CD4-positive, CD25-positive, alpha-beta regulatory T cell (primary cell): Measurements from ENCODE around the gene CXXC1. TPM values are rescaled to one million over a fixed set of nuclear protein-coding genes. Genes with fewer than 3 reads are reported as not detected.
A peak's percentile ranks its signal among the peaks of the same experiment; 100 is the strongest.
"Not testable (repeated sequence)": the region's sequence is repeated elsewhere in the genome, so short reads cannot be mapped to it uniquely, and the experiment has no call there.

Source experiments
- ATAC-seq, 2 donors: fragments of 150-1000 bp; cut with Tn5 transposase; one replicate each; pipeline ENCODE4 v1.10.0; 2021; ENCODE audit warnings: low read depth in 2 of 2, moderate number of reproducible peaks in 2 of 2, moderate library complexity in 1 of 2
- DNase-seq, 3 donors: peaks; one replicate each; pipeline versions ENCODE4 v3.0.0 to v3.0.0-alpha.2; 2012 to 2022; ENCODE audit warnings: mixed read lengths in 1 of 3
- H3K27ac ChIP-seq: one replicate; pipeline ENCODE4 v1.7.0; 2013; ENCODE audit warnings: mild to moderate bottlenecking, low read length; ENCODE audit not compliant: insufficient read depth, poor library complexity, severe bottlenecking
- H3K27me3 ChIP-seq: one replicate; pipeline ENCODE4 v1.7.0; 2013; ENCODE audit warnings: low read length; ENCODE audit not compliant: control insufficient read depth, insufficient read depth
- H3K36me3 ChIP-seq: one replicate; pipeline ENCODE4 v1.7.0; 2013; ENCODE audit warnings: mild to moderate bottlenecking, low read length, moderate library complexity; ENCODE audit not compliant: control insufficient read depth, insufficient read depth
- H3K4me1 ChIP-seq: 2 replicates; pipeline ENCODE4 v1.7.0; 2013; ENCODE audit warnings: mild to moderate bottlenecking, low read length; ENCODE audit not compliant: insufficient read depth, control insufficient read depth, poor library complexity, severe bottlenecking
- H3K4me3 ChIP-seq: one replicate; pipeline ENCODE4 v1.7.0; 2013; ENCODE audit warnings: low read depth, mild to moderate bottlenecking, low read length, moderate library complexity
- H3K9me3 ChIP-seq, 2 experiments: 1 replicate in 1 of 2; 2 replicates in 1 of 2; pipeline ENCODE4 v1.7.0; 2013; ENCODE audit warnings: low read length in 2 of 2, mild to moderate bottlenecking in 1 of 2, moderate library complexity in 1 of 2; ENCODE audit not compliant: control insufficient read depth in 2 of 2
- H3K27ac Mint-ChIP-seq, 3 donors: one replicate each; pipeline ENCODE4 v1.8.0; 2020 to 2022; ENCODE audit warnings: mild to moderate bottlenecking in 3 of 3, mixed read lengths in 3 of 3, moderate library complexity in 2 of 3
- H3K27me3 Mint-ChIP-seq: one replicate; pipeline ENCODE4 v1.8.0; 2022; ENCODE audit warnings: mild to moderate bottlenecking, mixed read lengths
- H3K36me3 Mint-ChIP-seq: one replicate; pipeline ENCODE4 v1.8.0; 2020; ENCODE audit warnings: mixed read lengths
- H3K4me1 Mint-ChIP-seq, 4 donors: one replicate each; pipeline ENCODE4 v1.8.0; 2020 to 2022; ENCODE audit warnings: mixed read lengths in 4 of 4, mild to moderate bottlenecking in 1 of 4
- H3K4me3 Mint-ChIP-seq, 4 donors: one replicate each; pipeline ENCODE4 v1.8.0; 2020 to 2022; ENCODE audit warnings: mild to moderate bottlenecking in 4 of 4, mixed read lengths in 4 of 4, moderate library complexity in 3 of 4
- H3K9me3 Mint-ChIP-seq, 7 donors: one replicate each; pipeline ENCODE4 v1.8.0; 2020 to 2022; ENCODE audit warnings: mixed read lengths in 7 of 7, mild to moderate bottlenecking in 3 of 7, moderate library complexity in 2 of 7
- polyA plus RNA-seq, 4 donors: library from polyadenylated mRNA; unstranded; fragments of 300-500 nt; fragmentation: Illumina TruSeq; gene quantifications; one replicate each; pipeline ENCODE4 v1.2.3, GENCODE V29; 2021
- total RNA-seq: library from RNA; stranded (reverse); gene quantifications from one replicate; pipeline ENCODE4 v1.2.3, GENCODE V29; 2022

CXXC1 gene
- total and polyA plus RNA-seq, 5 donors from 2014 or later = 52.9 to 141 (median 66.4) TPM

DNA sequence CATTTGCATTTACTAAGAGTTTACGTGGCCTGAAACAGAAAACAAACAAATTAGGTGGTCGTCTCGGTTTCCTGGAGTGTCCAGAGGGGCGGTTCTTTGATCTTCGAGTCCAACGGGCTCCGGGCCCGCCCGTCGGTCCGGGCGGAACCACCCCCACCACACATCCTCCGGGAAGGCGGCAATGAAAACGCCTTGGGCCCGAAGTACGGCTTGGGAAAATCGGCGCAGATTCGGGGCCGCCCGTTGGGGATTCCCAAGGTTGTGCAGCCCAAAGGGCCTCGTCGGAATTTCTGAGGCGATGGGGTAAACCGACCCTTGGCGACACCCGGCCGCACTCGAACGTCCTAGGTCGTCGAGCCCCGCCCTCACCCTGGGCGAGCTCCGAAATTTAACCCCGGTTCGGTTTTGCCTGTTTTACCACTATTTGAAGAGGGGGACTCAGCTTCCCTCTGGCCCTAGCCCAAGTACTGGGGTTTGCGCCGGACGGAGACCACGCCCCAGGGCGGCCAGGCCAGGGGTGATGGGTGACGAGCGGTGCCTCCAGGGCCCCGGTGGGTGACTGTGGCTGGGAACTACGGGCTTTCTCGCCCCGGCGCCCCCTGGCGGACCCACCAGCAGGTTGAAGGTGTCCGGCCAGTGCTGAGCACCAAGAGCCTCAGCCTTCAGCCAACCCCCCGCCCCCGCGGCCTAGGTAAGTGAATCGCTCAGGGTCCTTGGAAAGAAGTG lies 19.3 kb downstream of the CXXC1 start:
- H3K4me3 Mint-ChIP-seq = peak overlapping the region; percentile 59 to 83 (median 76)

DNA sequence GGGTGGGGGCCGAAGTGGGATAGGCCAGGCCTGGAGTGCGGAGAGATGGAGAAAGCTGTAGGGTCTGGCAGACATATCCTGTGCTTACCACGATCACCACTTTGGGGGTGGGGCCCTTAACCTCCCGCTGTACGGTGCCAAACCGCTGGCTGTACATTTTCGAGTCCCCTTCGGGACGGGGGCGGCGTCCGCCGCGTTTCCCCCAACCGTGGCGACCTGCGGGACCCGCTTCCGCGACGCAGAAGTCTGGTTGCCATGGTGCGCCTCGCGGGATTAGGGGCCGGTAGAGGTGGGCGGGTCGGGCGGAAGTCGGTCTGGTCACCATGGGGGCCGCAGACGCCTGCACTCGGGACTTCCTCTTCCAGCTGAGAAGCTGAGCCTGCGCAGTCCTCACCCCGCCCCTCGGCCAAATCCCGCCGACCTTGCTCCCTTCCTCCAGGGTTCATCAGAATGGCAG lies 21.2 kb downstream of the CXXC1 start, which contains the start of gene CFAP53:
TSS of gene CFAP53 (minus strand) at position 248 of the 457 bp plus-strand sequence. CDS start at position 157, 91 bp downstream.
- ATAC-seq (peak; percentile 87 to 93), DNase-seq (peak; percentile 77 to 92 (median 79))
- Mint-ChIP-seq H3K27ac (peak within 1 kb of the TSS; percentile 29 to 89 (median 85)), H3K27me3 (peaks cover 10% of the 10 kb centered on the region), H3K9me3 (no peaks in the 10 kb centered on the region), H3K4me3 (peak within 1 kb of the TSS; percentile 79 to 94 (median 88)), H3K4me1 (peaks cover 6 to 31% (median 20%) of the 10 kb centered on the region in 4 donors), H3K36me3 (peaks cover 13% of the 10 kb centered on the region)
- Histone ChIP-seq H3K36me3 (peaks cover 19% of the 10 kb centered on the region), H3K27me3 (no peaks in the 10 kb centered on the region), H3K4me3 (peak within 1 kb of the TSS; percentile 67), H3K4me1 (peaks cover 26% of the 10 kb centered on the region), H3K9me3 (no peaks in the 10 kb centered on the region), H3K27ac (peak within 1 kb of the TSS; percentile 50)

More for the DNA sequence above, 19.3 kb downstream of the CXXC1 start:
- Mint-ChIP-seq H3K27me3 (no peaks in the 10 kb centered on the region), H3K9me3 (no peaks in the 10 kb centered on the region), H3K4me1 (peaks cover 6 to 31% (median 20%) of the 10 kb centered on the region in 4 donors), H3K36me3 (peaks cover 20% of the 10 kb centered on the region), H3K27ac (peak overlapping the region in 2 of 3 donors; percentile 38 to 71)
- peaks cover 38% of the 10 kb centered on the region for H3K36me3 ChIP-seq
- H3K9me3 ChIP-seq = no peaks in the 10 kb centered on the region
- H3K27me3 ChIP-seq = no peaks in the 10 kb centered on the region
- peaks cover 26% of the 10 kb centered on the region for H3K4me1 ChIP-seq
- DNase-seq (peak; percentile 64 to 74 (median 67)), ATAC-seq (peak; percentile 67 to 70)
- H3K27ac ChIP-seq = peak overlapping the region; percentile 11
- peak overlapping the region; percentile 43 for H3K4me3 ChIP-seq

DNA sequence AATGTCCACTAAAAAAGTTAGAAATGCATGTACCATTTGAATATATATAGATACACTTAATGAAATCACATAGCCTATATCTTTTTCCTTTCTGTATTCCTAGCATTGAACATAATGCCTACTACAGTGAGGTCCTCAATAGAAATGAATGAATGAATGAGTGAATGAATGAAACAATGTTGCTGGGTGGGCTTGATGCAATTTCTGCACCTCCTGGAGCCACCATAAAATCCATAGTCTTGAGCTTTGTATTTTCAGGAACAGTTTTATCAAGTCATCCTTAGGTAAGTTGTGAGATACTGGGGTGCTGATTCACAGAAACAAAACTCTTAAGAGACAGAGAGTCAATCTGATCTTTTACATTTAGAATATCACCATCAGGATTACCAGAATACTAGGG lies 24.5 kb downstream of the CXXC1 start:
- H3K27me3 ChIP-seq = no peaks in the 10 kb centered on the region
- H3K4me3 Mint-ChIP-seq = peak overlapping the region in 2 of 4 donors; percentile 0 to 40
- peak overlapping the region in 1 of 3 donors; percentile 18 for H3K27ac Mint-ChIP-seq
- H3K36me3 Mint-ChIP-seq = peaks cover 2% of the 10 kb centered on the region
- H3K27ac ChIP-seq = no peak overlapping the region
- H3K4me3 ChIP-seq = no peak overlapping the region
- H3K27me3 Mint-ChIP-seq = peaks cover 21% of the 10 kb centered on the region
- DNase-seq (no peak), ATAC-seq (no peak)
- no peaks in the 10 kb centered on the region for H3K36me3 ChIP-seq
- H3K4me1 ChIP-seq = peaks cover 19% of the 10 kb centered on the region
- H3K9me3 Mint-ChIP-seq = no peaks in the 10 kb centered on the region
- H3K4me1 Mint-ChIP-seq = peaks cover 6 to 23% (median 18%) of the 10 kb centered on the region in 4 donors
- no peaks in the 10 kb centered on the region for H3K9me3 ChIP-seq

DNA sequence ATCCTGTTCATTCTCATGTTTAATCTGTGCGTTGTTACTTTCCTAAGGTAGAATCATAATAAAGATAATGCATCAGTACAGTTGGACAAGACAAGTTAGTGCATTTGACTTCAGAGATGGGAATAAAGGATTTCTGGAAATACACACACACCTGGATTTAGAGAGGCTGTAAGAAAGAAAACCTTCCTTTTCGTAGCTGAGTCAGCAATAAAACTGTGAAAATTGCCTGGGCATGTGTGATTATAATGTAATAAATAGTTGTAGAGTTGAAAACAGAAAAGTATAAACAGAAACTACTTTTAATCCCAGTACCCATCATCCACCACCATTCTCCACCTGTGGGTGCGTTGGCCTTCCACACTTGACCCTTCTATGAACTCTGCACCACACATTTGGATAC lies 36.6 kb downstream of the CXXC1 start:
- DNase-seq (no peak), ATAC-seq (no peak)
- H3K9me3 ChIP-seq = no peaks in the 10 kb centered on the region
- no peaks in the 10 kb centered on the region for H3K36me3 Mint-ChIP-seq
- H3K9me3 Mint-ChIP-seq = no peaks in the 10 kb centered on the region
- H3K27me3 Mint-ChIP-seq = peaks cover 21% of the 10 kb centered on the region
- H3K4me1 ChIP-seq = no peaks in the 10 kb centered on the region
- H3K4me3 Mint-ChIP-seq = no peak overlapping the region
- no peak overlapping the region for H3K27ac ChIP-seq
- H3K36me3 ChIP-seq = no peaks in the 10 kb centered on the region
- no peak overlapping the region for H3K4me3 ChIP-seq
- peaks cover 0 to 7% (median 4%) of the 10 kb centered on the region in 4 donors for H3K4me1 Mint-ChIP-seq
- no peaks in the 10 kb centered on the region for H3K27me3 ChIP-seq
- H3K27ac Mint-ChIP-seq = peak overlapping the region in 2 of 3 donors; percentile 12 to 20

DNA sequence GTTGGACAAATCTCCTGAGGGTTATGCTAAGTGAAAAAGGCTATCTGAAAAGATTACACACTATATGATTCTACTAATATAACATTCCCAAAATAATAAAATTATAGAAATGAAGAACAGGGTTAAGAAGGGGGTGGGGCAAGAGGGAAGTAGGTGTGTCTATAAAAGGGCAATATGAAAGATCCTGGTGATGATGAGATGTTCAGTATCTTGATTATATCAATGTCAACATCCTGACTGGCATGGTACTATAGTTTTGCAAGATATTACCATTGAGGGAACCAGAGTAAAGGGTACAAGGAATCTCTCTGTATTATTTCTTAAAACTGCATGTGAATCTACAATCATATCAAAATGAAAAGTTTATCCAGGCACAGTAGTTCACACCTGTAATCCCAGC lies 37.9 kb downstream of the CXXC1 start:
- Histone ChIP-seq H3K27me3 (no peaks in the 10 kb centered on the region), H3K4me1 (no peaks in the 10 kb centered on the region), H3K9me3 (no peaks in the 10 kb centered on the region), H3K36me3 (no peaks in the 10 kb centered on the region), H3K27ac (no peak overlapping the region), H3K4me3 (no peak overlapping the region)
- Mint-ChIP-seq H3K27ac (peak overlapping the region in 1 of 3 donors; percentile 6), H3K9me3 (no peaks in the 10 kb centered on the region), H3K27me3 (peaks cover 21% of the 10 kb centered on the region), H3K4me3 (no peak overlapping the region), H3K4me1 (peaks cover 0 to 7% (median 4%) of the 10 kb centered on the region in 4 donors), H3K36me3 (no peaks in the 10 kb centered on the region)
- ATAC-seq (no peak), DNase-seq (no peak)

DNA sequence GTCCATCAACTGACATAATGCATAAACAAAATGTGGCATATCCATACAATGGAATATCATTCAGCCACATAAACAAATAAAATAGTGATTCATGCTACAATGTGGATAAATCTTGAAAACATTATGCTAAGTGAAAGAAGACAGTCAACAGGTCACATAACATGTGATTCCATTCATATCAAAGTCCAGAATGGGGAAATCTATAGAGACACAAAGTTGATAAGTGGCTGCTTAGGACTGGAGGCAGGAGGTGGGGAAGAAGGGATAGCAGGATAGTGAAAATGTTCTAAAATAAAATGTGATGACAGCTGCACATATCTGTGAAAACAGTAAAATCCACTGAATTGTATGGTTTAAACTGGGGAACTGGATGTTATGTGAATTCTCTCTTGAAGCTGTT lies 39.9 kb downstream of the CXXC1 start:
- Histone ChIP-seq H3K4me1 (no peaks in the 10 kb centered on the region), H3K27me3 (peaks cover 1% of the 10 kb centered on the region), H3K27ac (no peak overlapping the region), H3K9me3 (no peaks in the 10 kb centered on the region), H3K4me3 (no peak overlapping the region), H3K36me3 (no peaks in the 10 kb centered on the region)
- Mint-ChIP-seq H3K4me1 (peaks cover 0 to 7% (median 4%) of the 10 kb centered on the region in 4 donors), H3K9me3 (peaks cover 0 to 1% (median 0%) of the 10 kb centered on the region in 7 donors), H3K4me3 (no peak overlapping the region), H3K27me3 (peaks cover 27% of the 10 kb centered on the region), H3K27ac (no peak overlapping the region), H3K36me3 (peaks cover 5% of the 10 kb centered on the region)
- no peak for ATAC-seq
- no peak for DNase-seq

DNA sequence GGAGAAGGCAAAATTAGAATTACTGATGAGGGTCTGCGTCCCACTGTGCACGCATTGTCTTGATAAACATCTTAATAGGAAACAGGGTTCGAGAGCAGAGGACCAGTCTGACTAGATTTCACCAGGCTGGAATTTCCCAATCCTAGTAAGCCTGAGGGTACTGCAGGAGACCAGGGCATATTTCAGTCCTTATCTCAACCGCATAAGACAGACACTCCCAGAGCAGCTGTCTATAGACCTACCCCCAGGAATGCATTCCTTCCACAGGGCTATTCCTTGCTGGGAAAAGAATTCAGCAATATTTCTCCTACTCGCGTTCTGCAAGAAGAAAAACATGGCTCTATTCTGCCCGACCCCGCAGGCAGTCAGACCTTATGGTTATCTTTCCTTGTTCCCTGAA lies 45.7 kb downstream of the CXXC1 start:
- H3K4me3 ChIP-seq, H3K36me3 Mint-ChIP-seq, H3K4me1 ChIP-seq, DNase-seq, H3K4me3 Mint-ChIP-seq, H3K4me1 Mint-ChIP-seq, H3K36me3 ChIP-seq, H3K27ac Mint-ChIP-seq, ATAC-seq, H3K27me3 ChIP-seq, H3K27ac ChIP-seq, H3K9me3 ChIP-seq: not testable (repeated sequence)
- Mint-ChIP-seq H3K27me3 (peaks cover 13% of the 10 kb centered on the region), H3K9me3 (peaks cover 0 to 24% (median 5%) of the 10 kb centered on the region in 7 donors)
